Spleen (tissue), 11 donors: Measurements from ENCODE around the gene HMCN1. TPM values are rescaled to one million over a fixed set of nuclear protein-coding genes. Genes with fewer than 3 reads are reported as not detected.
A peak's percentile ranks its signal among the peaks of the same experiment; 100 is the strongest.

Experiments
- DNase-seq: peaks from one replicate; pipeline ENCODE4 v3.0.0-alpha.2; 2020
- H3K27ac ChIP-seq, 8 donors: fragments of 200-600 bp; sonication (generic) in 7 of 8; 1 replicate in 4 of 8; 2 replicates in 4 of 8; pipeline versions ENCODE4 v1.5.0 to v1.8.0; 2016 to 2021; ENCODE audit warnings: inconsistent platforms in 4 of 8, mild to moderate bottlenecking in 4 of 8, moderate library complexity in 1 of 8
- H3K27me3 ChIP-seq, 7 donors: fragments of 200-600 bp; sonication (generic) in 6 of 7; replicated peaks in 1 of 7; 1 replicate in 4 of 7; 2 replicates in 3 of 7; pipeline versions ENCODE4 v1.5.0 to v1.8.0; 2016 to 2021; ENCODE audit warnings: inconsistent platforms in 3 of 7, mild to moderate bottlenecking in 1 of 7
- H3K36me3 ChIP-seq, 6 donors: fragments of 200-600 bp; sonication (generic) in 5 of 6; 1 replicate in 4 of 6; 2 replicates in 2 of 6; pipeline versions ENCODE4 v1.5.0 to v1.8.0; 2016 to 2021; ENCODE audit warnings: inconsistent platforms in 2 of 6
- H3K4me1 ChIP-seq, 6 donors: fragments of 200-600 bp; sonication (generic) in 5 of 6; 1 replicate in 3 of 6; 2 replicates in 3 of 6; pipeline versions ENCODE4 v1.5.0 to v1.8.0; 2016 to 2021; ENCODE audit warnings: inconsistent platforms in 3 of 6
- H3K4me3 ChIP-seq, 8 donors: fragments of 200-600 bp; sonication (generic) in 7 of 8; 1 replicate in 4 of 8; 2 replicates in 4 of 8; pipeline versions ENCODE4 v1.5.0 to v1.8.0; 2016 to 2021; ENCODE audit warnings: inconsistent platforms in 4 of 8, mild to moderate bottlenecking in 4 of 8, moderate library complexity in 2 of 8
- H3K9me3 ChIP-seq, 8 donors: fragments of 200-600 bp; sonication (generic) in 7 of 8; 1 replicate in 4 of 8; 2 replicates in 4 of 8; pipeline versions ENCODE4 v1.5.0 to v1.8.0; 2016 to 2021; ENCODE audit warnings: inconsistent platforms in 4 of 8
- POLR2A ChIP-seq, 3 donors: fragments of 450-650 bp; IDR thresholded peaks; one replicate each; pipeline ENCODE4 v1.5.1; 2017; ENCODE audit warnings: antibody characterized with exemption in 3 of 3, mild to moderate bottlenecking in 1 of 3
- POLR2AphosphoS5 ChIP-seq, 3 donors: sonication (generic); formaldehyde crosslinking; IDR thresholded peaks; one replicate each; pipeline ENCODE4 v1.5.1; 2017; ENCODE audit warnings: antibody characterized with exemption in 3 of 3
- WGBS, 5 donors: extraction: QIAGEN DNeasy Blood & Tissue Kit in 3 of 5; methylation state at CpG; one replicate each; pipeline versions ENCODE4 v1.1.5 to v1.1.7; 2013 to 2018; 5-methylcytosine and 5-hydroxymethylcytosine counted together
- intact Hi-C: fragments of 100-400 bp; cut with DNase I; formaldehyde crosslinking; loops from one replicate; pipeline ENCODE4 v1.15.0; 2023; ENCODE audit warnings: low total_unique reads
- polyA plus RNA-seq, 3 donors: library from polyadenylated mRNA; stranded (reverse); fragments of 200-250 nt; gene quantifications; one replicate each; pipeline ENCODE4 v1.2.1, GENCODE V29; 2013
- total RNA-seq, 7 donors: library from RNA; depleted of rRNA in 3 of 7; stranded (reverse); fragments of >200 nt in 3 of 7; fragmentation: NEBNext Ultra II Directional in 4 of 7; extraction: Animal tissue kit (Norgen Biotek cat#: 25700) in 4 of 7; gene quantifications; one replicate each; pipeline versions ENCODE4 v1.1.0 to v1.2.1, GENCODE V29; 2016 to 2021
- TF ChIP-seq, protein P1 (sequence below), 11 experiments: fragments of 200-600 bp in 7 of 11; fragments of 450-650 bp in 4 of 11; sonication (generic) in 4 of 11; IDR thresholded peaks in 8 of 11; conservative IDR thresholded peaks in 3 of 11; 1 replicate in 7 of 11; 2 replicates in 4 of 11; pipeline versions ENCODE4 v1.4.0 to v1.8.0; 2016 to 2021; ENCODE audit warnings: antibody characterized with exemption in 11 of 11, inconsistent platforms in 4 of 11, mild to moderate bottlenecking in 1 of 11
- donor health status: healthy with polysubstance abuse.
- donor health status: DM: no; HTN: no; CAD: no; lungs with moderate emphysema.
- donor health status: DM: no; HTN: no; CAD: no.
- donor health status: Bipolar disorder and iron deficiency.
- donor health status: healthy.
- donor health status: DM: no; HTN: no; CAD: no.
- donor health status: DM: yes; HTN: yes; CAD: no.

Gene HMCN1
- total and polyA plus RNA-seq, 10 donors: 1.2 to 28.8 (median 19.9) TPM

DNA sequence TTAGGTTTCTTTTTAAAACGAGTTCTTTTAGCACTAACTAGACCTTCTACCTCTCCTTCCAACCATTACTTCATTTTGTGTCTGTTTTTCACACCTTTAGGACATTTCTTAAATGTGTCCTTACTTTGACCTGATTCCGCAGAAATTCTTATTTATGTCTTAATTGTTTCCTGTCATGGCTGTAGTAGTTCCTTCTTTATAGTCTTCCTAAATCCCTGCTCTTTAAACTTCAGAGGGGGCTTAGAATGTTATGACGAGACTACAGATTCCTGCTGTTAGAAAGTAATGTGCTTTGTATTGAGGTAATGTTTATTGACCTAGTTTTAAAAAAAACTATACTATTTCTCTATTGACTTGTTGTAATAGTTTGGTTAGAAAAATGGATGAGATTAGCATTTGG, 70.4 kb downstream of the HMCN1 start:
- Histone ChIP-seq H3K9me3 (peaks cover 0 to 5% (median 2%) of the 10 kb centered on the region in 8 donors), H3K4me1 (peaks cover 0 to 8% (median 0%) of the 10 kb centered on the region in 6 donors), H3K36me3 (no peaks in the 10 kb centered on the region), H3K27ac (no peak overlapping the region), H3K27me3 (no peaks in the 10 kb centered on the region), H3K4me3 (no peak overlapping the region)
- intact Hi-C loops: no loop called here
- 16 to 48% (median 38%) methylated on average over 3 of the region's 3 CpGs for WGBS, 5 donors
- no peak for DNase-seq
- TF ChIP-seq, protein P1, sequence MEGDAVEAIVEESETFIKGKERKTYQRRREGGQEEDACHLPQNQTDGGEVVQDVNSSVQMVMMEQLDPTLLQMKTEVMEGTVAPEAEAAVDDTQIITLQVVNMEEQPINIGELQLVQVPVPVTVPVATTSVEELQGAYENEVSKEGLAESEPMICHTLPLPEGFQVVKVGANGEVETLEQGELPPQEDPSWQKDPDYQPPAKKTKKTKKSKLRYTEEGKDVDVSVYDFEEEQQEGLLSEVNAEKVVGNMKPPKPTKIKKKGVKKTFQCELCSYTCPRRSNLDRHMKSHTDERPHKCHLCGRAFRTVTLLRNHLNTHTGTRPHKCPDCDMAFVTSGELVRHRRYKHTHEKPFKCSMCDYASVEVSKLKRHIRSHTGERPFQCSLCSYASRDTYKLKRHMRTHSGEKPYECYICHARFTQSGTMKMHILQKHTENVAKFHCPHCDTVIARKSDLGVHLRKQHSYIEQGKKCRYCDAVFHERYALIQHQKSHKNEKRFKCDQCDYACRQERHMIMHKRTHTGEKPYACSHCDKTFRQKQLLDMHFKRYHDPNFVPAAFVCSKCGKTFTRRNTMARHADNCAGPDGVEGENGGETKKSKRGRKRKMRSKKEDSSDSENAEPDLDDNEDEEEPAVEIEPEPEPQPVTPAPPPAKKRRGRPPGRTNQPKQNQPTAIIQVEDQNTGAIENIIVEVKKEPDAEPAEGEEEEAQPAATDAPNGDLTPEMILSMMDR (IDR thresholded peaks at IDR 0.05 in 8 of 11, conservative IDR thresholded peaks at IDR 0.05 in 3 of 11): no peak
- no peak for TF ChIP-seq POLR2AphosphoS5 (IDR thresholded peaks at IDR 0.05)
- no peak for TF ChIP-seq POLR2A (IDR thresholded peaks at IDR 0.05)

DNA sequence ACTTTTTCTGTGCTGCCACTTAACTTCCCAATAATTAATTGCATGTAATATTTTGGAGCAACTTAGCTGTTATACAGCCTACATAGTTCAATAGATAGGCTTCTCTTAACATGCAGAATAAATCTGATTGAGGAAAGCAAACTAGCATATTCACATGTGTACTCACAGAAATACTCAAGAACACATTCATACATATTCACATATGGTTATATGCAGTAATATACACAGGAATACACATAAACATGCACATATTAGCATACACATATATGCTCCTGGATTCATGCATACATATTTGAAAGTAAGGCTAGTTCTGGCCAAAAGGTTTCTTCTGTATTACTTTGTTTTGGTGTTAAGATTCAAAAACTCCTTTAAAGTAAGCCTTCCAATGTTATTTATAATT, 73.1 kb downstream of the HMCN1 start:
- no peaks in the 10 kb centered on the region for H3K9me3 ChIP-seq
- H3K27me3 ChIP-seq: no peaks in the 10 kb centered on the region
- H3K4me3 ChIP-seq: no peak overlapping the region
- intact Hi-C loops: no loop called here
- H3K36me3 ChIP-seq: no peaks in the 10 kb centered on the region
- TF ChIP-seq POLR2AphosphoS5 (IDR thresholded peaks at IDR 0.05) (no peak), POLR2A (IDR thresholded peaks at IDR 0.05) (no peak)
- TF ChIP-seq, protein P1 (IDR thresholded peaks at IDR 0.05 in 8 of 11, conservative IDR thresholded peaks at IDR 0.05 in 3 of 11): no peak
- DNase-seq: no peak
- H3K27ac ChIP-seq: no peak overlapping the region
- H3K4me1 ChIP-seq: peaks cover 0 to 11% (median 0%) of the 10 kb centered on the region in 6 donors

DNA sequence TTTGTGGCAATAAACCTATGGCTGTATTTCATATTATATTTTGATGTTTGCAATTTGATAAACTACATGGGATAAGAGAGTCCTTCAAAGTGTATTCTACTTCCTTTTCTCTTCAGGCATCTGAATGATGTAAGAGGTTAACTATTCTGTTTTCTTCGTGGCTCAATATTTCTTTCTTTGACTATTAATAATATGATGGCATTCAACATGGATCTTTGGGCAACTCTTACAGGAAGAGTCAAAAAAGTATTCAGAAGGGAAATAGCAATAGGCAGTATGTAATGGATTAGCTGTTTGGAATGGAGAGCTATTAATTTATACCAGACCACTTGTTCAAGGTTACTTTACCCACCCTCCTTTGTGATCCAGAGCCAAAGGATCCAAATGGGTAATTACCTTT, 74.4 kb downstream of the HMCN1 start:
- H3K27ac ChIP-seq: peak overlapping the region in 1 of 8 donors; percentile 47
- 35 to 50% (median 47%) methylated on average over 1 of the region's 1 CpG for WGBS, 5 donors
- H3K36me3 ChIP-seq: no peaks in the 10 kb centered on the region
- no peaks in the 10 kb centered on the region for H3K9me3 ChIP-seq
- intact Hi-C loops: no loop called here
- H3K4me1 ChIP-seq: peaks cover 0 to 11% (median 0%) of the 10 kb centered on the region in 6 donors
- H3K4me3 ChIP-seq: no peak overlapping the region
- DNase-seq: no peak
- TF ChIP-seq POLR2AphosphoS5 (IDR thresholded peaks at IDR 0.05): no peak
- no peak for TF ChIP-seq POLR2A (IDR thresholded peaks at IDR 0.05)
- TF ChIP-seq, protein P1 (IDR thresholded peaks at IDR 0.05 in 8 of 11, conservative IDR thresholded peaks at IDR 0.05 in 3 of 11): no peak
- H3K27me3 ChIP-seq: no peaks in the 10 kb centered on the region

DNA sequence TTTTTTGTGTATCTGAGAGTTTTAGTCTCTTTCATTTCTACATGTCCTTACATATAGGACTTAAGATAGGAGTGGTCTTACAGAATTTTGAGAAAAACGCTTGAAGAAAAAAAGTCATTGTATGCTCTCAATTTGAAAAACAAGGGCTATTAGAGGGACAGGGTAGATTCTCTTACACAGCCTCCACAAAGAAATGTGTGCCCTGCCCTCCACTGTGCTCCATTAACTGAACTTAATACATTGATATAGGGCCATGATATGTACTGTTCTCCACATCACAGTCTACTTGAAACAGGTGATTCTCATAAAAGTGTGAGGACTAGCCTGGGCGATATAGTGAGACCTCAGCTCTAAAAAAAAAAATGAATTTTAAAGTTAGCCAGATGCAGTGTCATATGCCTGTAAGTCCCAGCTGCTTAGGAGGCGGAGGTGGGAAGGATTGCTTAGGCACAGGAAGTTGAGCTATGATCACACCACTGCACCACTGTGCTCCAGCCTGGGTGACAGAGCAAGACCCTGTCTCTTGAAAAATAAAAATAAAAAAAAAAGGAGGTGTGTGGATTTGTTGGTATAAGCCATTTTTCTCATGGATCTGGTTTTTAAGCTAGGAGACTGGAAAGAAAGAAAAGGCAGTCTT, 77.0 kb downstream of the HMCN1 start:
- Histone ChIP-seq H3K27me3 (no peaks in the 10 kb centered on the region), H3K27ac (no peak overlapping the region), H3K4me1 (peaks cover 0 to 11% (median 0%) of the 10 kb centered on the region in 6 donors), H3K36me3 (no peaks in the 10 kb centered on the region), H3K9me3 (no peaks in the 10 kb centered on the region), H3K4me3 (no peak overlapping the region)
- intact Hi-C loops: loop anchor here (10.0 kb wide), 1 partner anchor 404 kb away; no protein-coding TSS in a partner anchor
- DNase-seq: no peak
- no peak for TF ChIP-seq POLR2A (IDR thresholded peaks at IDR 0.05)
- 77 to 93% (median 81%) methylated on average over 3 of the region's 3 CpGs for WGBS, 5 donors
